AG09319 (cell line): ENCODE results near the gene C5orf58.

Source experiments
- DNase-seq: peaks from one replicate; pipeline ENCODE4 v3.0.0-alpha.2; 2010; ENCODE audit warnings: low read depth; ENCODE audit errors: extremely low read depth
- TF ChIP-seq, protein P1 (sequence below): IDR thresholded peaks from 2 replicates; pipeline ENCODE4 v1.5.1; 2011; ENCODE audit warnings: low read depth, mild to moderate bottlenecking, inconsistent platforms, low read length, moderate library complexity

C5orf58 gene

GRCh38 chr5:170195961-170196360 lies 36.8 kb upstream of the C5orf58 start:
- TF ChIP-seq, protein P1, sequence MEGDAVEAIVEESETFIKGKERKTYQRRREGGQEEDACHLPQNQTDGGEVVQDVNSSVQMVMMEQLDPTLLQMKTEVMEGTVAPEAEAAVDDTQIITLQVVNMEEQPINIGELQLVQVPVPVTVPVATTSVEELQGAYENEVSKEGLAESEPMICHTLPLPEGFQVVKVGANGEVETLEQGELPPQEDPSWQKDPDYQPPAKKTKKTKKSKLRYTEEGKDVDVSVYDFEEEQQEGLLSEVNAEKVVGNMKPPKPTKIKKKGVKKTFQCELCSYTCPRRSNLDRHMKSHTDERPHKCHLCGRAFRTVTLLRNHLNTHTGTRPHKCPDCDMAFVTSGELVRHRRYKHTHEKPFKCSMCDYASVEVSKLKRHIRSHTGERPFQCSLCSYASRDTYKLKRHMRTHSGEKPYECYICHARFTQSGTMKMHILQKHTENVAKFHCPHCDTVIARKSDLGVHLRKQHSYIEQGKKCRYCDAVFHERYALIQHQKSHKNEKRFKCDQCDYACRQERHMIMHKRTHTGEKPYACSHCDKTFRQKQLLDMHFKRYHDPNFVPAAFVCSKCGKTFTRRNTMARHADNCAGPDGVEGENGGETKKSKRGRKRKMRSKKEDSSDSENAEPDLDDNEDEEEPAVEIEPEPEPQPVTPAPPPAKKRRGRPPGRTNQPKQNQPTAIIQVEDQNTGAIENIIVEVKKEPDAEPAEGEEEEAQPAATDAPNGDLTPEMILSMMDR = no peak
- DNase-seq = no peak

DNA sequence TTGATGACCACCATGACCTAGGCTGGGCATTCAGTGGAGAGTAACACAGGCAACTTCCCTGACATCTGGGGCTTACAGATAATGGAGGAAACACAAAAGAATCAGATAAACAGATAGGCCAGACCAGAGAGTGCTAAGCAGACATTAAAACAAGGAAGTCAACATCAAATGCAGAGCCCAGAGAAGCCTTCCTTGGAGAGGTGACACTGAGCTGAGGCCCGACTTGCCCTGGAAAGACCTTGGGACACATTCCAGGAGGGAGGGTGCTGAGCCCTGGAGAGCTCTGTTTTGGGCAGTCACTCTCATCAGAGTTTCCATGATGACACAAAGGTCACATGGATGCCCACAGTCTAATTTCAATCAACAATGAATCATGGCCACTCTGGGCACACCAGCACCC lies 31.9 kb upstream of the C5orf58 start:
- TF ChIP-seq, protein P1 = no peak
- DNase-seq = no peak

DNA sequence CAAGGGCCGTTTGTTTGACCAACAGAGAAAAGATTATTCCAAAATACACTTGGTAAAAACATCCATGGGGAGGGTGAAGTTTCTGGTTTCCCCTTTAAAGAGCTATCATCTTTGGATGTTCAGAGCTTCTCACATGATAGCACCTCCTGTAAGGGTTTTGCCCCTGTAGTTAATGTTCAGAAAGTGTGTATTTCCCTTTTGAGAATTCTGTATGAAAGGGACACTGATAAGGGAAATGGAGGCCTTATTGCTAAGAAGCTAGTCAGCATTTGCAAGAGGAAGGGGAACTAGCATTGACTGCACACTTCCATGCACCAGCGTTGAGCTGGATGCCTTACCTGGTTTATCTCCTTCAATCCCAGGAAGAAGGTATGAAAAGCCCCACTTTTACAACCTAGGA lies 31.5 kb upstream of the C5orf58 start:
- TF ChIP-seq, protein P1 = no peak
- DNase-seq = no peak

DNA sequence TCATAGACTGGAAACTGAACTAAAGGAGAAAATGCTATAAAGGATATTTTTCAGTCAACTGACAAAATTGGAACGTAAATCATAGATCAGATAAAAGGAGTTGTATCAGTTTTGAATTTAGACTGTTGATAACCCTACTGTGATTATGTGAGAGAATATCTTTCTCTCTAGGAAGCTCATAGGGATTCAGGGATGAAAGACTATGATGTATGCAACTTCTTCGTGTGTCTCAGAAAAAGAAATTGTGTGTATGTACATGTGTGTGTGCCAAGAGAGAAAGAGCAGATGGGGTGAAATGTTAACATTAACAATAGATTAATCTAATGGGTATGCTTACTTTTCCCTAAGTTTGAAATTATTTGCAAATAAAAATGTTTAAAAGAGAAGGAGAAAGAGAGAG lies 30.7 kb upstream of the C5orf58 start:
- no peak for DNase-seq
- TF ChIP-seq, protein P1 = no peak

DNA sequence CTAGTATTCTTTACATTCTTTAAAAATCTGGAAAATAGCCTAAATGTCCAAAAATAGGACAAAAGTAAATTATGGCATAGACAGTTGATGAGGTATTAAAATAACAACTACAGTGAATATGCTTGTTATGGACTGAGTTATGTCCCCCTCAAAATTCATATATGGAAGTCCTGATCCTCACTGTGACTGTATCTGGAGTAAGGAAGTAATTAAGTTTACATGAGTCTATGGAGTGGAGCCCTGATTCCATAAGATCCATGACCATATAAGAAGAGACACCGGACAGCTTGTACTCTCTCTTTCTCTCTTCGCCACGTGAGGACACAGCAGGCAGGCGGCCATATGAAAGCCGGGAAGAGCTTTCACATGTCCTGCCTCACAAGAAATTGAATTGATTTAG lies 28.6 kb upstream of the C5orf58 start:
- TF ChIP-seq, protein P1 = no peak

DNA sequence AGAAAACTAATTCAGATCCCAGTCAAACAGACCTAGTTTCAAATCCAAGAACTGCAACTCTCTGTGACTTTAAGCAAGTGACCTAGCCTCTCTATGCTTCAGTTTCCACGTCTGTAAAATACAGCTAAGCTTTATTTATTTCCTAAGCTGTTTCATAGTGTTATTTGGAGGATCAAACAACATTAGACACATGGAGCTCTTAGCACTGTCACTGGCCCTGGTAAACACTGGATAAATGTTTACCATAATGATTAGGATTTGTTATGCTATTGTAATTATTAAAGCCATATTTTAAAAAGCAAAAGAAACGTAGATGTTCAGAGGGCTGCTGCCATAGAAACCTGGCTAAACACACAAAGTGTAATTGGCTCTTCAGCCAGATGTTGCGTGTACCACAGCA lies 26.6 kb upstream of the C5orf58 start:
- TF ChIP-seq, protein P1 = no peak
- DNase-seq = no peak

More for the DNA sequence above, 28.6 kb upstream of the C5orf58 start:
- no peak for DNase-seq

DNA sequence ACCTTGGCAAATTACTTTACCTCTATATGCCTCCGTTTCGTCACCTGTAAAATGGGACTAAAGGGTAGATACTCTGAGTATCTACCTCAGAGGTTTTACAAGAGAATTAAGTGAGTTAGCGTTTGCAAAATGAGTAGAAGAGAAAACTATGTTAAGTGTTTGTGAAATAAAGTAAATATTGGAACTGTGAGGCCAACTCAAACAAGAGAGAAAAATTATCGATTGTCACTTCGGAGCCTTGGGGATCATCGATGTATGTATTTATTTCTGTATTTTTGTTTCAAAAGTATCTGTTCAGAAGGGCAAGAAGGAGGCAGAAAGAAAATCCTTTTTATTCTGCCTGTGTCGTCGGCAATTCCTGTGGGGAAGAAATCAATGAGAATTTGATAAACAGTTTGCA lies 25.8 kb upstream of the C5orf58 start:
- TF ChIP-seq, protein P1 = no peak
- DNase-seq = no peak
